Parathyroid adenoma (tissue), 2 donors: ENCODE data around the gene MEIOB.
"Not testable (repeated sequence)": the region's sequence is repeated elsewhere in the genome, so short reads cannot be mapped to it uniquely, and the experiment has no call there.

ENCODE experiments used
- H2AFZ ChIP-seq: fragments of 300-600 bp; sonication (generic); one replicate; pipeline ENCODE4 v1.7.0; 2017; ENCODE audit warnings: antibody characterized with exemption, mild to moderate bottlenecking
- H3K27ac ChIP-seq: fragments of 300-600 bp; sonication (generic); one replicate; pipeline ENCODE4 v1.7.0; 2017
- H3K27me3 ChIP-seq: fragments of 300-600 bp; sonication (generic); one replicate; pipeline ENCODE4 v1.7.0; 2017; ENCODE audit warnings: low read length; ENCODE audit not compliant: control insufficient read depth, insufficient read depth
- H3K36me3 ChIP-seq: fragments of 300-600 bp; sonication (generic); one replicate; pipeline ENCODE4 v1.7.0; 2017; ENCODE audit warnings: low read length; ENCODE audit not compliant: control insufficient read depth, insufficient read depth
- H3K4me1 ChIP-seq: fragments of 300-600 bp; sonication (generic); one replicate; pipeline ENCODE4 v1.7.0; 2017; ENCODE audit warnings: control low read depth
- H3K4me2 ChIP-seq: fragments of 300-600 bp; sonication (generic); one replicate; pipeline ENCODE4 v1.7.0; 2017; ENCODE audit warnings: low read length
- H3K4me3 ChIP-seq: fragments of 300-600 bp; sonication (generic); one replicate; pipeline ENCODE4 v1.7.0; 2017; ENCODE audit warnings: low read depth, low read length
- H3K79me2 ChIP-seq: fragments of 300-600 bp; sonication (generic); one replicate; pipeline ENCODE4 v1.7.0; 2017; ENCODE audit warnings: control low read depth
- H3K9ac ChIP-seq: fragments of 300-600 bp; sonication (generic); one replicate; pipeline ENCODE4 v1.7.0; 2017; ENCODE audit warnings: mild to moderate bottlenecking
- H3K9me3 ChIP-seq: fragments of 300-600 bp; sonication (generic); one replicate; pipeline ENCODE4 v1.7.0; 2017; ENCODE audit warnings: low read length; ENCODE audit not compliant: control insufficient read depth
- CTCF ChIP-seq: fragments of 300-600 bp; sonication (generic); IDR thresholded peaks from one replicate; pipeline ENCODE4 v1.7.0; 2017; ENCODE audit warnings: antibody characterized with exemption, mild to moderate bottlenecking
- donor health status: primary hyperparathyroidism.

The MEIOB gene

GRCh38 chr16:1800701-1801100 lies 71.3 kb downstream of the MEIOB start:
- no peak for TF ChIP-seq CTCF
- Histone ChIP-seq H3K79me2 (no peaks in the 10 kb centered on the region), H3K4me2 (no peak overlapping the region), H3K4me3 (no peak overlapping the region), H3K27ac (no peak overlapping the region), H2AFZ (no peak overlapping the region), H3K9me3 (no peaks in the 10 kb centered on the region), H3K9ac (no peak overlapping the region), H3K27me3 (no peaks in the 10 kb centered on the region), H3K4me1 (no peaks in the 10 kb centered on the region), H3K36me3 (no peaks in the 10 kb centered on the region)

- H3K27ac ChIP-seq, H3K9ac ChIP-seq, H3K36me3 ChIP-seq, H3K4me2 ChIP-seq, H3K9me3 ChIP-seq, H3K79me2 ChIP-seq, H3K27me3 ChIP-seq, H3K4me1 ChIP-seq, H3K4me3 ChIP-seq, H2AFZ ChIP-seq: not testable (repeated sequence)
These were observed 72.7 kb downstream of the MEIOB start for GRCh38 chr16:1799263-1799662.

- H3K9me3 ChIP-seq: no peaks in the 10 kb centered on the region
- H3K4me1 ChIP-seq: no peaks in the 10 kb centered on the region
- no peak overlapping the region for H2AFZ ChIP-seq
- H3K36me3 ChIP-seq: no peaks in the 10 kb centered on the region
- H3K27me3 ChIP-seq: no peaks in the 10 kb centered on the region
- H3K4me2 ChIP-seq: no peak overlapping the region
- H3K79me2 ChIP-seq: no peaks in the 10 kb centered on the region
- no peak overlapping the region for H3K4me3 ChIP-seq
- H3K27ac ChIP-seq: no peak overlapping the region
- no peak for TF ChIP-seq CTCF
- no peak overlapping the region for H3K9ac ChIP-seq
These were observed 76.9 kb downstream of the MEIOB start for GRCh38 chr16:1794908-1795666.

GRCh38 chr16:1794221-1794871 lies 77.6 kb downstream of the MEIOB start:
- no peak for TF ChIP-seq CTCF
- Histone ChIP-seq H3K4me2 (no peak overlapping the region), H3K9ac (no peak overlapping the region), H3K4me3 (no peak overlapping the region), H3K36me3 (no peaks in the 10 kb centered on the region), H3K27ac (no peak overlapping the region), H3K9me3 (no peaks in the 10 kb centered on the region), H3K27me3 (no peaks in the 10 kb centered on the region), H2AFZ (no peak overlapping the region), H3K4me1 (no peaks in the 10 kb centered on the region), H3K79me2 (no peaks in the 10 kb centered on the region)

- Histone ChIP-seq H3K9ac (no peak within 1 kb of the TSS), H3K4me1 (no peaks in the 10 kb centered on the region)
These were observed 78.3 kb downstream of the MEIOB start, which contains the start of gene IGFALS for GRCh38 chr16:1793578-1794220. TSS of gene IGFALS (minus strand) at chr16:1793705. CDS start at chr16:1793652, 53 bp downstream.

More at GRCh38 chr16:1793578-1794220, 78.3 kb downstream of the MEIOB start, which contains the start of gene IGFALS:
- Histone ChIP-seq H3K36me3 (no peaks in the 10 kb centered on the region), H2AFZ (no peak within 1 kb of the TSS), H3K9me3 (no peaks in the 10 kb centered on the region), H3K27me3 (no peaks in the 10 kb centered on the region), H3K4me2 (no peak within 1 kb of the TSS), H3K27ac (no peak within 1 kb of the TSS), H3K79me2 (no peaks in the 10 kb centered on the region), H3K4me3 (no peak within 1 kb of the TSS)
- no peak for TF ChIP-seq CTCF
